ENCODE results near the gene PAXX. TPM values are rescaled to one million over a fixed set of nuclear protein-coding genes. Genes with fewer than 3 reads are reported as not detected.
A peak's percentile ranks its signal among the peaks of the same experiment; 100 is the strongest.

The PAXX gene
- total and polyA plus RNA-seq, 9 of the 15 experiments (the other 6 are each of a cell fraction or from before 2014, with no cell fraction given) = 1.2 to 175 (median 38.5) TPM

- WGBS (ENCODE audit: insufficient coverage, low coverage, missing lambda C conversion rate) = 17% methylated on average over 46 of the region's 61 CpGs
- in situ Hi-C loops (cut with MboI) = no loop called here
- DNase-seq (ENCODE audit: extremely low read depth in 1 of 4, low spot score in 3 of 4) = peak; percentile 50 to 74 (median 64)
- intact Hi-C loops (cut with micrococcal nuclease) = loop anchor here (2.0 to 5.0 kb wide), 2 partner anchors 85 to 96 kb away; partner anchors contain the start of genes ABCA2 and PHPT1
- no peak for FAIRE-seq
- H2AFZ ChIP-seq (ENCODE audit: low read depth, low read length) = peak overlapping the region; percentile 81; the same call in 1 of the 2 replicates
- peaks cover 24 to 89% of the 10 kb centered on the region in 2 experiments for H3K4me1 ChIP-seq (replicated peaks in 1 of 2; ENCODE audit: control insufficient read depth in 2 of 2, insufficient read depth in 2 of 2, low read length in 2 of 2)
- no peaks in the 10 kb centered on the region for H4K20me1 ChIP-seq (replicated peaks; ENCODE audit: control insufficient read depth, insufficient read depth, low read length)
- H3K4me2 ChIP-seq (ENCODE audit: insufficient read depth, low read length) = peak overlapping the region; percentile 88
- H3K4me3 ChIP-seq = peak overlapping the region; percentile 95
- peaks cover 44% of the 10 kb centered on the region; the same call in 2 of the 3 replicates for H3K36me3 ChIP-seq (ENCODE audit: control insufficient read depth, insufficient read depth, low read length)
- H3K79me2 ChIP-seq (ENCODE audit: control insufficient read depth, insufficient read depth, low read length) = peaks cover 26% of the 10 kb centered on the region
- ChIA-PET POLR2A (interaction anchor here (0.6 to 1.2 kb wide), 6 partner anchors 13 to 105 kb away, joined by 3 to 4 read pairs (median 4); partner anchors contain the start of gene PAXX), CTCF (ENCODE audit: low intra/inter-chr PET ratio) (no interaction called here)
- TSS peak; percentile 48 for BruUV-seq (replicated peaks)
- H3K9me3 ChIP-seq (replicated peaks; ENCODE audit: control insufficient read depth, insufficient read depth, low read depth, low read length) = no peaks in the 10 kb centered on the region
- H3K27ac ChIP-seq (ENCODE audit: extremely low read depth, low read depth, low read length) = peak overlapping the region; percentile 91
- no peaks in the 10 kb centered on the region for H3K27me3 ChIP-seq (ENCODE audit: control insufficient read depth in 2 of 2, insufficient read depth in 2 of 2, low read length in 2 of 2)
- peak; percentile 36 for ATAC-seq
- H3K9ac ChIP-seq (ENCODE audit: insufficient read depth in 1 of 2, low read depth in 2 of 2, low read length in 2 of 2) = peak overlapping the region; percentile 90 to 98
- peaks cover 5% of the 10 kb centered on the region for H3K9me1 ChIP-seq (ENCODE audit: control insufficient read depth, insufficient read depth, low read length)
- TF ChIP-seq ZFX (CRISPR knock-in tag; IDR thresholded peaks at IDR 0.05) (peak; percentile 13; the same call in 1 of the 2 replicates), NR2C1 (IDR thresholded peaks at IDR 0.05) (no peak), NR2C1 (tag; IDR thresholded peaks at IDR 0.05) (no peak), RBFOX2 (IDR thresholded peaks at IDR 0.05; ENCODE audit: low read depth, low read length) (peak; percentile 46), ETV6 (IDR thresholded peaks at IDR 0.05; ENCODE audit: borderline replicate concordance in 1 of 2, low read depth in 2 of 2, low read length in 1 of 2) (0 out of 4 replicates have a peak, but pooled peaks of 1 of the 2 experiments have one; percentile 21), ETV6 (CRISPR knock-in tag; IDR thresholded peaks at IDR 0.05; ENCODE audit: borderline replicate concordance) (no peak), TOE1 (IDR thresholded peaks at IDR 0.05; ENCODE audit: borderline replicate concordance) (0 out of 2 replicates have a peak, but pooled peaks have one; percentile 32), TOE1 (CRISPR knock-in tag; IDR thresholded peaks at IDR 0.05; ENCODE audit: borderline replicate concordance, low read depth) (no peak), ZBTB11 (CRISPR knock-in tag; IDR thresholded peaks at IDR 0.05) (peak in 1 of 3 experiments; percentile 58; a peak in 1 of 6 replicates), ARID4B (CRISPR knock-in tag; IDR thresholded peaks at IDR 0.05) (peak; percentile 53; the same call in 1 of the 2 replicates), SIN3A (IDR thresholded peaks at IDR 0.05; ENCODE audit: borderline replicate concordance in 2 of 2, control insufficient read depth in 1 of 2, low read depth in 2 of 2, low read length in 2 of 2) (peak in 1 of 2 experiments; percentile 36; a peak in 2 of 4 replicates)
Observed at GRCh38 chr9:136943291-136944211, 48.7 kb upstream of the PAXX start.

All from K562 (cell line).